ENCODE measurements around the gene SPTLC3. TPM values are rescaled to one million over a fixed set of nuclear protein-coding genes. Genes with fewer than 3 reads are reported as not detected.

SPTLC3 gene
- polyA plus RNA-seq, 3 donors, result 1.8 to 2.3 (median 2.2) TPM

DNA sequence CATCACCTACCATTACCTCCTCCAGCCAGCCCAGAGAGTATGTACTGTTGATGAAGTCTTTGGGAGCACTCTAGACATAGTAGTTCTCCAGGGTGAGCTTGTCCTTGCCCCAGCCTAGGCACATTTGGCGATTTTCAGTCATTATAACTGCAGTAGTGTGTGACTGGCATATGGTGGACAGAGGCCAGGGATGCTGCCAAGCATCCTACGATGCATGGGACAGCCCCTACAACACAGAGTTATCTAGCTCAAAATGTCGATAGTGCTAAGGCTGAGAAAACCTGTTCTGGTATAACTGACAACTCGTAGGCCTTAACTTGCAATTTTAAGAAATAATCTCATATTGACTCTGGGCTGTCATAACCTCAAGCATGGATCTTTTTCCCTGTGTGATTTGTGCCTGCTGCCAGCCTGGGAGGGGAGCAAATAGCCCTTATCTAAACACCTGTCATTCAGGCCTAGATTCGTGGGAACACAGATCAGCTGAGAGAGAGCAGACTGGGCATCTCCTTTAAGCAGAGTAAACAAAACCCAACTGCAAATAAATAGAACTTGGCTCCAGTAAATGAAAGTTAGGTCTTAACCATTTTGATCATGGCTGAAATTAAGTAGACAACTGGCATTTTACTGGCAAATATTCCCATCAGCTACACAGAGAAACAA is 102.6 kb downstream of the SPTLC3 start:
- no peak overlapping the region for H3K27ac ChIP-seq (ENCODE audit: low read depth, low read length)
- 37 to 88% (median 84%) methylated on average over 5 of the region's 5 CpGs for WGBS, 3 donors

DNA sequence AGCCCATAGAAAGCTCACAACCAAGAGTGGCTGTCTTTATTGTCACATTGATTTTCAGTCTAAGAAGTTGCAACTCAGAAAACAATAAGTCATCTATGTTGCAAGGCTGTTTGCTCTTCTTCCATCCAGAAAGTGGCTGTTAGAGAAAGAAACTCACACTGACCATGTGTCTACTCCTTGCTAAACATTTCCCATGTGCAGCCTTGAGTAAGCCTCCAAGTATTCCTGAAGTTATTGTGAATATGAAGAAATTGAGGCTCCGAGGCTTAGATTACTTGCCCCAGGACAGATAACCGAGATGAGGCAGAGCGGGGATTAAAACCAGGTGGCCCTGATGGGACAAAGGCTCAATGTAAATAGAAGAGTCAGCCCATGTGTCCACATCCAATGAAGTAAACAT is 105.0 kb downstream of the SPTLC3 start:
- 94 to 99% (median 99%) methylated on average over 3 of the region's 3 CpGs for WGBS, 3 donors
- H3K27ac ChIP-seq (ENCODE audit: low read depth, low read length), result no peak overlapping the region

DNA sequence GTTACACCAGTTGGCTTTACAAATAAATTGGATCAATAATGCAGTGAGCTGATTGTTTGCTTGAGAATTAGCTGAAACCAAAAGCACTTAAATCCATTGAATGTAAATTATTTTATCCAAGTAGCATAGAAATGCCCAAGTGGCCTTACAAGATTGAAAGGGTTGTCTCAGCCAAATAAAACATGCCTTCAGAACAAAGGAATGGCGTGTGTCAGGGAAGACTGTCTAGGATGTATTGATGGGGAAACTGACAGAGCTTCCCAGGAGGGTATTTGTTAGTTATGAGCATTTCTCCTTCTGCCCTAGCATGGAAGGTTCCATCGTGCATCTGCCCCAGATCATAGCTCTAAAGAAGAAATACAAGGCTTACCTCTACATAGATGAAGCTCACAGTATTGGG is 108.4 kb downstream of the SPTLC3 start:
- WGBS, 3 donors, result 67 to 91% (median 86%) methylated on average over 2 of the region's 2 CpGs
- H3K27ac ChIP-seq (ENCODE audit: low read depth, low read length), result no peak overlapping the region

DNA sequence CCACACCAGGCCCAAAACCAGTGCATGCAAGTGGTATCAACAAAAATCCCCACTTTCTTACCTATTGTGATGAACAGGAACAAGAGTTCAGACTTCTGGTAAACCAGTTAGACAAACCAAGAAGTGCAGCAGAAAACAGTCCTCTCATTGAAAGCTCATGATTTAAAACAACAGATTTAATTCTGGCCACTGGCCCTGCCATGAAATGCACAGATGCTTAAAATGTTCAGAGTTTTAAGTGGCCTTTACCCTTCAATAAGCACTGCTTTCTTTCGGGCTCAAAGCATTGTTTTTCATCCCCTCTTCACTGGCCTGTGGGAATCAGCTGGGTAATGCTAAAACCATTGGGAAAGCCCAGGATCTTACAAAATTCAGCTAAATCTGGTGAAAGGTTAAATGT is 109.9 kb downstream of the SPTLC3 start:
- no peak overlapping the region for H3K27ac ChIP-seq (ENCODE audit: low read depth, low read length)
- 68 to 88% (median 83%) methylated on average over 1 of the region's 1 CpG for WGBS, 3 donors

DNA sequence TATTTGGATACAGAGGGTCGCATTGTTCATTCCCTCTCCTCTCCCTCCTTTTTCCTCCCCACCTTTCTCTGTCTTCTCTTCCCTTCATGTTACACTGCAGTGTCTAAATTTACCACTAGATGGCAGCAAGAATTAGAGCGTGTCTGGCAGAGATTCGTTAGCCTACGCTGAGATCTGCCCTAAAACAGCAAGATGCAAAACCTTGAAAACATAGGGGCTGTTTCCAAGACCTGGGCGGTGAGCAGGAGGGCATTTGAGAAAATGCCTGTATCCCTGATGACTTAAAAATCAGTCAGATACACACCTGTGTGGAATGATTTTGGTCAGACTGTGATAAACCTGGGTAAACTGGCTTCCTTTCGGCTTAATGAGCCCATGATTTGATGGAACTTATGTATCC is 110.8 kb downstream of the SPTLC3 start:
- no peak overlapping the region for H3K27ac ChIP-seq (ENCODE audit: low read depth, low read length)
- WGBS, 3 donors, result 18 to 23% (median 18%) methylated on average over 6 of the region's 6 CpGs

DNA sequence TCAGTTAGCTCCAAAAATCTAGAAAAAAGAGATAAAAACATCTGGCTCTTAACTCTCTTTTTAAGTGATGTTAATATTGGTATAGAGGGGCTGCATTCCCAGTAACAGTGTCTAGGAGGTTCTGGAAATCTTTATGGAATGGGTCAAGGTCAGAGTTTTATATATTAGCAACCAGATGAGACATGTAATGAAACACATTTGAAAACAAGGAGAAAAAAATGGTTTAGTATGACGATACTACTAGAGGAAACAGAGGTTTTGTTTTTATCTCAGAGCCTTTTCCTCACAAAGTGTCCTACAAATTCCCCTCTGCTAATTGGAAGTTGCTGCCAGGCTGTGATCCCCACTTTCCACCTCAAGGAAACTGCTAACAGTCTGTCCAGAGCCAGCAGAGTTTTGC is 111.7 kb downstream of the SPTLC3 start:
- 67 to 78% (median 71%) methylated on average over 1 of the region's 1 CpG for WGBS, 3 donors
- H3K27ac ChIP-seq (ENCODE audit: low read depth, low read length), result no peak overlapping the region

DNA sequence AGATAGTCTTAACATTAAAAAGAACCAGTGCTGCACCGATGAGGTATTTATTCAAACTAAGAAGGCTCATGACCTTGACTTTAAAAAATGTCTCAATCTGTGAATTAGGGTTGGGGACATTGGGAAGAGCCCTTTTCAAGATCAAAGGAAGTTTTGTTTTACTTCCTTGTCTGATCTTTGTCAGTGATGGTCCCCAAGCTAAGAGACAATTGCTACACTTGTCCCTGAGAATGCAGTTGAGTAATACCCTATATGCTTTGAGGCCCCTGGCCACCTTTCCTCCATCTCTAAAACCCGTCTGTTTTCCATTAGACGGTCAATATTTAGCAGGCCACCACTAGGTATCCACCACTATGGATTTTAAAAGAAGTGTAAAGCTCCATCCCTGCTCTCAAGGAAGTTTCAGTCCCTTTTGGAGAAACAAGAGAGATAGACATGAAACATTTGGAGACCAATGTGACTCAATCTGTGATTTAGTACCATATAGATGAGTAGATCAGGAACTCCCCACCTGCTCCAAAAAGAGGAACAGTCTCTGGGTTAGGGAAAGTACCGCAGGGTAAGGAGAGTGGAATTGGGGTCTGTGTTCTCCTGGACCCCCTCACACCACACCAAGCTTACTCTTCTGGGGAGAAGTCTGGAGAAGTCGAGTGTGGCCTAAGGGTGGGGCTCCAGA is 113.2 kb downstream of the SPTLC3 start:
- WGBS, 3 donors, result 88 to 94% (median 92%) methylated on average over 5 of the region's 5 CpGs

DNA sequence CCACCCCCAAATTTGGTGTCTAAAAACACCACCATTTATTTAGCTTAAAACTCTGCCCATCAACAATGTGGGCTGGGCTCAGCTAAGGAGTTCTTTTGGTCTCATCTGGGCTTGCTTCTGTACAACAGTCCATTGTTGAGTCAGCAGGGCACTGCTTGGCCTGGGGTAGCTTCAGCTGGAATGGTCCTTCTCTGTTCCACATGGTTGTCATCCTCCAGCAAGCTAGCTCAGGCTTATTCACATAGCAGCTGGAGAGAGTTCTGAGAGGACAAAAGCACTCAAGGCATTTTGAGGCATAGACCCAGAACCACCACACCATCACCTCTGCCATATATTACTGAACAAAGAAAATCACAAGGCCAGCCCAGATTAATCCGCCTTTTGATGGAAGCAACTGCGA is 116.7 kb downstream of the SPTLC3 start:
- 93 to 96% (median 94%) methylated on average over 2 of the region's 2 CpGs for WGBS, 3 donors
- H3K27ac ChIP-seq (ENCODE audit: low read depth, low read length), result no peak overlapping the region

More for the DNA sequence above, 113.2 kb downstream of the SPTLC3 start:
- no peak overlapping the region for H3K27ac ChIP-seq (ENCODE audit: low read depth, low read length)

DNA sequence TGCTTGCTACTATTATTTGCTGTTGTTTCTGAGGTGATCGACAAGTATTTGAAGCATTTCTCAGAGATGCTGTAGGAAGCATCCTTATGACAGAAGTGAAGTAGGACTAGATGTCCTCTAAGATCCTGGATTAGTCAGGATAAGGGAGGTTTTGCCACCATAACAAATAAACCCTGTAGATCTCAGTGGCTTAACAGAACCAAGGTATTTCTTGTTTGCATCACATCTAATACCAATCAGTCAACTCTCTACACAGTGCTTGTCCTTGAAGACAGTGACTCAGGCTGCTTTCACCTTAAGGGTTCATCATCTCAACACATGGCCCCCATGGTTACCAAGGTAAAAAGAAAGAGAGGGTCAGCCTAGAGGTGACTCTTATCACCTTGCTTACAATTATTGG is 119.4 kb downstream of the SPTLC3 start:
- 96 to 100% (median 97%) methylated on average over 1 of the region's 1 CpG for WGBS, 3 donors
- H3K27ac ChIP-seq (ENCODE audit: low read depth, low read length), result no peak overlapping the region

DNA sequence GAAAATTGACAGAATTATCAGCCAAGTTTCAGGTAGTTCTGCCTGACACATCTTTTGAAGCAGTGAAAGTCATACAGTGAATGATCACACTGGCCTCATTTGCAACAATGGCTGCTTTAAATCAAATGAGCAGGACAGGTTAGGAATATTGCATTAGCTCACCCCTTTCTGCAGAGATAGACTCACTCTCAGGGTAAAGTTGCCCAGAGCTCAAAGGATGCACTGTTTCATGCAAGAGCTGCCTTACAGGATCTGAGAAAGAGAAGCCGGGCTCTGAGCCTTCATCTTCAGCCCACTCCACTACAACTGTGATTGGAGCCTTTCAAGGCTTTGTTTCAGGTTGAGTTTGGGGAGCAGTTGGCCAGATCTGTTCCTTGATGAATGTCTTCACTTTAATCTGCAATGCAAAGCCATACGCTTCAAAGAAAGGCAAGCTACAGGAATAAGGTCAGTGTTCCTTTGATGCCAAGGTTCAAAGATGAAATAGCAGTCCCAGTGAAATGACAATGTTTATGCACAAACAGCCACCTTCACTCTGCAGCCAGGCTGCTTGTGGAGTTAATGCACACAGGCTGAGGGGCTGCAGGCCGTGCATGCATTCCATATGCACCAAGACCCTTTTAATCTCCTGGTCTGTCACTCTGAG is 121.4 kb downstream of the SPTLC3 start:
- WGBS, 3 donors, result 75 to 89% (median 86%) methylated on average over 3 of the region's 3 CpGs

DNA sequence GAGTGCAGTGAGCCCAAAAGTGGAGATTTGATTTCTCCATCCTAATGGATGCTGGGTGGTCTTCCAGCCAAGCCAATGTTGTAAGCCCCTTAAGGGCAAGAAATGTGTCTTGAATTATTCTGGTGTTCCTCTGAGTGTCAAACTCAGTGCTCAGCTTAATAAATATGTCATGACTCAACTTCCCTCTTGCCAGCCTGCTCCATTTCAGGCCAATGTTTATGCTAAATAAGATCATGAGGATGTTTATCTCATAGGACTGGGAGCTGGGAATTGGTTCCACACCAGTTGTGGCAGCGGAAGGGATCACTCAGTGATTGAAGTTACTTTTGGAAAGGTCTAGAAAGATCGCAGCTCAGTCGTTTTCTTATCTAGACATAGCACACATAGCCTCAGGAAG is 121.9 kb downstream of the SPTLC3 start:
- H3K27ac ChIP-seq (ENCODE audit: low read depth, low read length), result no peak overlapping the region
- WGBS, 3 donors, result 83 to 89% (median 89%) methylated on average over 3 of the region's 3 CpGs

More for the DNA sequence above, 121.4 kb downstream of the SPTLC3 start:
- no peak overlapping the region for H3K27ac ChIP-seq (ENCODE audit: low read depth, low read length)

DNA sequence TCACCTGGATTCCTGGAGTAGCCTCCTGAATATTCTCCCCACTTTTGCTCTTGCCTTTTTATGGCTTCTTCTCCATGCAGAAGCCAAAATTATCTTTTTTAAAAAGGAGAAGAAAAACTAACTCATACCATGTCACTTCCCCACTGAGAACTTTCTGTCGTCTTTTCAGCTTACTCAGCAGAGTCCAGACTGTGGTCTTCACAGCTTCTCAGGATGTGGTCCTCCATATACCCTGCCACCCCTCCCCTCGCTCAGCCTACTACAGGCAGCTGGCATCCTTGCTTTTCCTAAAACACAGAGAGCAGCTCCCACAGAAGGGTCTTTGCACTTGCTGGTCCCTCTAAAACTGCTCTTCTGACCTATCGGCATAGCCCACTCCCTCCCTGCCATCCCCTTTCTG is 122.9 kb downstream of the SPTLC3 start:
- H3K27ac ChIP-seq (ENCODE audit: low read depth, low read length), result no peak overlapping the region
- 64 to 77% (median 71%) methylated on average over 3 of the region's 3 CpGs for WGBS, 3 donors

DNA sequence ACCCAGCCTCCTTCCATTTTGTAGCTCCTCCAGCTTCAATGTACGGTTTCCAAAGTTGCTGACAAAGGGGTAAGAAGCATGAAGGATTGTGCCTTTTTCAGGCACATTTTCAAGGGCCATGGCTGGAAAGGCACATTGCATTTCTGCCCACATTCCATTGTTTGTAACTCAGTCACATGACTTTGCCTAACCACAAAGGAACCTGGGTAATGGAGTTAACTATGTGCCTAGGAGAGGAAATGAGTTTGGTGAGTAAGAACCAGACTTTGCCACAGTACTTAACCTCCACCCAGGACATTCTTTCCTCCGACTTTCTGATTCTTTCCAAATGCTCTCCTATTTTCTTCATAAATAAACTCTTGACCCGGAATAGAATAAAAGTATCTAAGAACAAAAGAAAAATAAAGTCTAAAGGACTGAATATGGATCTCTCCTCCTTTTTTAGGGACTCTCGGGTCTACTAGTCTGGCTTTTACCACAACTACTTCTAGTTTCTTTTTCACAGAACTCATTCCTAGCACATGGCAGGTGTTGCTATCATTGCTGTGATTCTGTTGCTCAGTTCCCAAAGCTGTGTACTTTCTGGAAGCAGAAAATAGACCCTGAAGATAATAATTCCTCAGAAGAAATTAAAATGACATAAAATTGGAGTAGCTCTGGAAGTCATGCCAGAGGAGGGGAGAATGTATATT is 130.8 kb downstream of the SPTLC3 start:
- H3K27ac ChIP-seq (ENCODE audit: low read depth, low read length), result no peak overlapping the region
- WGBS, 3 donors, result 87 to 92% (median 91%) methylated on average over 4 of the region's 4 CpGs

DNA sequence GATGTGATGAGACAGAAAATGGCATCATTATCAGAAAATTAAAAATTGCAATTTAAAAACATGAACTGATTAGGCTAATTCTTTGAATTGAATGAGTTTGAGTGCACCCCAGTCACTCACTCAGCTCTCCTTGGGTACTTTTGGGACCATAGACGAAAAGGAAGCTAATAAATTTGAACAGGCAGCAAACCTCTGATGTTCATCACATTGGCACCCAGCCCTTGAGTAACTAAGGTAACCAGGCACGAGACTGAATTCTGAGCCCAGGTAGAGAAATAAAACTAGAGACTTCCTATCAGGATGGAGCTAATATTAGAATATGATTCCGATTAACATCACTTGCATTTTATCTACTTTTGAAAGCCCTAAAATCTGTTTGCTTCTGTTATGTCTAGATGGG is 131.4 kb downstream of the SPTLC3 start:
- 85 to 91% (median 88%) methylated on average over 3 of the region's 3 CpGs for WGBS, 3 donors
- H3K27ac ChIP-seq (ENCODE audit: low read depth, low read length), result no peak overlapping the region

DNA sequence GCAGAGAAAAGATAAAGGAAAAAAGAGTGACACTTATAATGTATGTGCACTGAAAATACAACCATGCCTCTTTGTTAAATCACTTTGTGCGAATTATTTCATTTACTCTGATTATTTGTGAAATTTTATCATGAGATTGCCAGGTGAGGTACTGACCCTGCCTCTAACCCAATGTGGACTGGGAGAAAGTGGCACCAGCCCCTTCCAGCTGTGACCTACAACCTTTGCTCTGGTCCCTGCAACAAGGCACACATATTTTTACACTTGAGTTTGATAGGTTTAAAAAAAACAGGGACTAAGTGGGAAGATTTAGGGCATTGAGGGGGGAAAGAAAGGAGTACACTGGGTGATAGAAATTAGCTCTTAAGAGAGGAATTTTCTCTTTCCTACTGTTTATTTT is 132.0 kb downstream of the SPTLC3 start:
- H3K27ac ChIP-seq (ENCODE audit: low read depth, low read length), result no peak overlapping the region
- 93 to 100% (median 94%) methylated on average over 1 of the region's 1 CpG for WGBS, 3 donors

DNA sequence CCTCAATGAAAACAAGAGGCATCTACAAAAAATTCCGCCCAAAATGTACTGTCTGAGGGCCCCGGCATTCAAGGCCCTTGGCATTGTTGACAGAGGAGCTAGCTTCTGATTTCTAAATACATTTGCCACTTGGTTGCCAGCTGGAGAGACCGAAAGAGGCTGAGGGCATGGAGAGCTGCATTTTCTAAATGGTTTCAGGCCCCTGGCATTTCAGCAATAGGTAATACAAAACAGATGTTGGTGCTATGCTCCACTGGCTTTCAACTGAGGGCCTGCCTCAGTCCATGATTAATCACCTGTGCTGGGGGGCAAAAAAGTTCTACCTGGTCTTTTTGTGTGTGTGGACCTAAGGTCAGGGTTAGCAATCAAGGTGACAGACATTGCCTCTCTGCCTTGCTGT is 132.8 kb downstream of the SPTLC3 start:
- H3K27ac ChIP-seq (ENCODE audit: low read depth, low read length), result no peak overlapping the region
- 90 to 96% (median 94%) methylated on average over 3 of the region's 3 CpGs for WGBS, 3 donors

DNA sequence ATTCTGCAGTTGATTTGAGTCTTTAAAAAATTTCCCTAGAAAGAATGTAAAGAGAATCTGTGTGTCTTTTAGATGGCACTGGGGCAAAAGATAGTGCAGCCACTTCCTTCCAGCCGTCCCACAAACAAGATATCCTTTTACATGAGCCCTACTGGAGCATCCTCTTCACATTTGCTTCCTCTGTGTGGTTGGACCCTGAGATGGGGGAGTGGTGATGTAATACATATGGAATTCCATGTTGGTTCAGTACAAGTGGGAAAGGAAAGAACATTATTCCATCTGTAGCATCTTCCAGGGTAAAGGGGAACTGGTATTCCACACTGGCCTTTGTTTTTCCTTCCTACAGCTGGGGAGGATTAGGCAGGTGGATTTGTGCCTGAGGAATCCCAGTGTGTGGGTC is 133.4 kb downstream of the SPTLC3 start:
- WGBS, 3 donors, result 63 to 74% (median 73%) methylated on average over 1 of the region's 1 CpG
- no peak overlapping the region for H3K27ac ChIP-seq (ENCODE audit: low read depth, low read length)

DNA sequence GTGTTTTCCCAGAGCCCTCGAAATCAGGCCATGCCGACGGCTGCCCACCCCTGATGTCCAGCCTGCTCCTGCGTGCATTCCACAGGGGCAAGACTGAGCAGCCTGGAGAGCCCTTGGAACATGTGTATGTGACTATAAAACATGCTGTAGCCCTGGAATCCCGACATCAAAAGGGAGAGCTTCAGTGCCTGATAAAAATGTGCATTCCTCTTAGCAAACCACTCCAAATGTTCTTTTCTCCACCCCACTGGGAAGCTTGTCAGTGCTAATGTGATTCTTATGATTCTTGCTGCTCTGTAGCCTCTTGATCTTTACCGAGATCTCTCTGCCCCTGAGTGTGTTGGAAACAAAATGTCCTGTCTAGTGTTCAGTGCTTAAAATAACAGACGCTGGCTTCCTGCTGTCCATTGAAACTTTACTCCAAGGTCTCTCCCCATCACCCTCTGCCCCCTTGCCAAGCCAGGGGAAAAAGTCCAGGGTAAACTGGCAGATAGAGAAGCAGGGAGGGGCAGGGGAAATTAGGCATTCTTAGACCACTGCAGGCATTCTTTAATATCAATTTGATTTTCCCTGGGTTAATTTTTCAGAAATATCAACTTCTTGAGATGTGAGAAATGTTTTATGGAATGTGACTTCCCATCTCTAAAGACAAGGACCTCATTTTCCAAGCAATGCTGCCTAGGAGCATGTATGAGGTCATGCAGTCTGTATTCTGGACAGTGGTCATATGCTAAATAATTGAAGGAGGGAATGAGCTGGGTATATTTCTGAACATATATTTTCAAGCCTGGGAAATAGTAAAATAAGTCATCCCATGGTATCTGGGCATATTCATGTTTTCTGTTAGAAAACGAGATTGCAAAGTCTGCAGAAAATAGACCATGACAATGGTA is 138.5 kb downstream of the SPTLC3 start:
- WGBS, 3 donors, result 45 to 69% (median 50%) methylated on average over 8 of the region's 8 CpGs
- no peak overlapping the region for H3K27ac ChIP-seq (ENCODE audit: low read depth, low read length)
